Measurements from ENCODE around the gene ZNF697. TPM values are rescaled to one million over a fixed set of nuclear protein-coding genes. Genes with fewer than 3 reads are reported as not detected.

The ZNF697 gene
- total and polyA plus RNA-seq, 2 of the 4 experiments (the other 2 are of a cell fraction) = 6.2 to 10.2 TPM

GRCh38 chr1:119613769-119614720, 34.0 kb downstream of the ZNF697 start:
- Histone ChIP-seq H3K36me3 (ENCODE audit: control insufficient read depth, insufficient read depth, low read length) (no peaks in the 10 kb centered on the region), H3K9me1 (ENCODE audit: insufficient read depth, low read length) (peaks cover 4% of the 10 kb centered on the region; the same call in 1 of the 2 replicates), H3K4me3 (ENCODE audit: insufficient read depth, low read depth, low read length) (no peak overlapping the region), H4K8ac (ENCODE audit: low read depth in 2 of 2, low read length in 2 of 2) (no peak overlapping the region), H4K5ac (ENCODE audit: low read depth, low read length) (no peak overlapping the region), H2AK5ac (ENCODE audit: low read depth, low read length) (peak overlapping the region; percentile 58), H3K56ac (ENCODE audit: extremely low read depth, insufficient read depth, low read length) (no peak overlapping the region), H3K4ac (ENCODE audit: low read depth, low read length) (no peak overlapping the region), H4K91ac (ENCODE audit: insufficient read depth, low read depth, low read length) (no peak overlapping the region), H3K14ac (replicated peaks; ENCODE audit: low read depth, low read length) (no peak overlapping the region), H3K4me1 (ENCODE audit: control insufficient read depth, insufficient read depth, low read length) (peaks cover 2% of the 10 kb centered on the region; the same call in 1 of the 2 replicates), H2BK120ac (ENCODE audit: low read depth, low read length) (no peak overlapping the region), H2AK9ac (replicated peaks; ENCODE audit: low read depth, low read length, poor library complexity) (peak overlapping the region; percentile 61), H3K27ac (ENCODE audit: insufficient read depth, low read length) (no peak overlapping the region), H4K20me1 (ENCODE audit: insufficient read depth, low read length) (peaks cover 6% of the 10 kb centered on the region; the same call in 1 of the 2 replicates), H3K23ac (ENCODE audit: low read depth, low read length) (0 out of 2 replicates have a peak overlapping the region, but pooled peaks have one; percentile 31), H3K9me3 (ENCODE audit: control insufficient read depth, insufficient read depth, low read length) (no peaks in the 10 kb centered on the region), H3K27me3 (ENCODE audit: control insufficient read depth, insufficient read depth, low read length) (peaks cover 3% of the 10 kb centered on the region; the same call in 1 of the 2 replicates), H2BK20ac (ENCODE audit: low read depth, low read length) (no peak overlapping the region), H2BK5ac (ENCODE audit: low read depth, low read length, poor library complexity, severe bottlenecking) (no peak overlapping the region), H2BK15ac (ENCODE audit: low read depth, low read length) (no peak overlapping the region), H2AFZ (replicated peaks; ENCODE audit: low read length, poor library complexity) (peak overlapping the region; percentile 58), H3K79me1 (ENCODE audit: low read depth in 1 of 2, low read length in 2 of 2) (0 out of 4 replicates have a peak, but pooled peaks cover 0 to 6% of the 10 kb centered on the region in 2 experiments), H3K4me2 (ENCODE audit: low read depth, low read length) (no peak overlapping the region), H3K18ac (ENCODE audit: low read depth, low read length) (no peak overlapping the region), H3K9ac (ENCODE audit: low read depth, low read length) (no peak overlapping the region)
- in situ Hi-C loops (cut with MboI; ENCODE audit: low sequenced_read_pairs) = no loop called here
- TF ChIP-seq RCOR1 (IDR thresholded peaks at IDR 0.05; ENCODE audit: insufficient replicate concordance, low read length) (no peak), SMC3 (IDR thresholded peaks at IDR 0.05; ENCODE audit: low read depth, low read length) (peak; percentile 96), CTCF (conservative IDR thresholded peaks at IDR 0.05; ENCODE audit: low read depth, low read length) (peak; percentile 88), BHLHE40 (IDR thresholded peaks at IDR 0.05; ENCODE audit: low read depth, low read length) (no peak), POLR2A (IDR thresholded peaks at IDR 0.05; ENCODE audit: low read depth, low read length) (no peak), RAD21 (IDR thresholded peaks at IDR 0.05; ENCODE audit: low read length) (peak; percentile 93), CEBPB (IDR thresholded peaks at IDR 0.05; ENCODE audit: low read depth, low read length) (no peak)
- POLR2A ChIA-PET (ENCODE audit: unreplicated experiment) = no interaction called here
- ATAC-seq (ENCODE audit: low read depth) = peak; percentile 92
- dilution Hi-C loops (cut with HindIII; ENCODE audit: low sequenced_read_pairs, unreplicated experiment) = no loop called here
- BruUV-seq (replicated peaks) = no TSS peak
- CTCF ChIA-PET = interaction anchor here (0.5 to 2.5 kb wide), 6 partner anchors 19 to 64 kb away, joined by 3 to 14 read pairs (median 4); partner anchors contain the start of gene ZNF697
- WGBS, 2 experiments (ENCODE audit: extremely low coverage in 2 of 2, insufficient read length in 1 of 2) = 26% methylated on average over 4 of the region's 9 CpGs; no CpG with 5 or more reads in 1 of the 2 experiments
- peak; percentile 83 for DNase-seq
- intact Hi-C loops (cut with micrococcal nuclease) = loop anchor here (1.0 kb wide), 2 partner anchors 49 to 61 kb away; no protein-coding TSS in a partner anchor

All from IMR-90 (cell line).